GM12878 (cell line): ENCODE results near the gene SPSB2. TPM values are rescaled to one million over a fixed set of nuclear protein-coding genes. Genes with fewer than 3 reads are reported as not detected.

Source experiments
- ATAC-seq: fragments of 200-7000 bp; cut with Tn5 transposase; 3 replicates; pipeline ENCODE4 v1.9.1; 2020; ENCODE audit warnings: mild to moderate bottlenecking, moderate library complexity
- BruUV-seq: library from RNA; stranded (reverse); fragments of 400-500 nt; replicated peaks from 2 replicates; lab custom pipeline; 2021; lab: Mats Ljungman, UMichigan
- CTCF ChIA-PET: fragments of 300-600 bp; sonication (Branson Sonifier 250); formaldehyde crosslinking; extraction: SDS; loops from one replicate; lab custom pipeline; 2021; ENCODE audit warnings: inconsistent platforms; lab: Yijun Ruan, JAX
- POLR2A ChIA-PET: fragments of 350-600 bp; formaldehyde crosslinking; extraction: SDS; loops from one replicate; lab custom pipeline; 2021; ENCODE audit warnings: inconsistent platforms; lab: Charles Lee
- RAD21 ChIA-PET: fragments of 300-600 bp; sonication (Branson Sonifier 250); formaldehyde crosslinking; loops from one replicate; lab custom pipeline; 2023; ENCODE audit warnings: antibody characterized with exemption; ENCODE audit not compliant: unreplicated experiment; lab: Charles Lee
- SMC1A ChIA-PET: fragments of 300-600 bp; sonication (Branson Sonifier 250); formaldehyde crosslinking; loops from one replicate; lab custom pipeline; 2023; ENCODE audit not compliant: unreplicated experiment, uncharacterized antibody; lab: Charles Lee
- DNase-seq: peaks from one replicate; pipeline ENCODE4 v3.0.0-alpha.2; 2011; ENCODE audit warnings: low read depth, low spot score
- FAIRE-seq: peaks from 3 replicates; lab custom pipeline; 2011; peaks lifted over from hg19 to GRCh38; lab: Jason Lieb, UNC
- H2AFZ ChIP-seq: 2 replicates; pipeline ENCODE4 v1.6.0; 2011; ENCODE audit warnings: low read depth, low read length, control low read depth; ENCODE audit not compliant: control insufficient read depth
- H3K27ac ChIP-seq: 2 replicates; pipeline ENCODE4 v1.5.1; 2011; ENCODE audit warnings: control low read depth; ENCODE audit not compliant: control insufficient read depth, insufficient read depth
- H3K27me3 ChIP-seq, 2 experiments: replicated peaks in 1 of 2; 2 replicates each; pipeline versions ENCODE4 v1.6.0 to v1.6.1; 2011; ENCODE audit warnings: low read length in 1 of 2; ENCODE audit not compliant: control insufficient read depth in 2 of 2, insufficient read depth in 2 of 2
- H3K36me3 ChIP-seq, 2 experiments: 2 replicates each; pipeline ENCODE4 v1.5.1; 2011; ENCODE audit warnings: low read length in 1 of 2; ENCODE audit not compliant: control insufficient read depth in 2 of 2, insufficient read depth in 2 of 2
- H3K4me1 ChIP-seq: 2 replicates; pipeline ENCODE4 v1.6.1; 2011; ENCODE audit warnings: mild to moderate bottlenecking, low read length, moderate library complexity, mixed read lengths; ENCODE audit not compliant: control insufficient read depth, insufficient read depth
- H3K4me2 ChIP-seq: 2 replicates; pipeline ENCODE4 v1.6.0; 2011; ENCODE audit warnings: control low read depth; ENCODE audit not compliant: control insufficient read depth, insufficient read depth
- H3K4me3 ChIP-seq: fragments of 200-600 bp; sonication (generic); 2 replicates; pipeline ENCODE4 v1.5.1; 2016
- H3K79me2 ChIP-seq: 2 replicates; pipeline ENCODE4 v1.6.0; 2011; ENCODE audit warnings: low read length; ENCODE audit not compliant: control insufficient read depth, insufficient read depth
- H3K9ac ChIP-seq: 2 replicates; pipeline ENCODE4 v1.8.0; 2011; ENCODE audit warnings: low read length, control low read depth, mixed read lengths; ENCODE audit not compliant: control insufficient read depth, insufficient read depth
- H3K9me3 ChIP-seq: replicated peaks from 3 replicates; pipeline ENCODE4 v1.5.1; 2011; ENCODE audit warnings: mild to moderate bottlenecking, low read length; ENCODE audit not compliant: control insufficient read depth, insufficient read depth
- H4K20me1 ChIP-seq: 2 replicates; pipeline ENCODE4 v1.6.0; 2011; ENCODE audit not compliant: control insufficient read depth, insufficient read depth
- BCL11A ChIP-seq: IDR thresholded peaks from 2 replicates; pipeline ENCODE4 v1.6.1; 2011; ENCODE audit warnings: low read depth, low read length
- HDGF ChIP-seq: fragments of 450-650 bp; IDR thresholded peaks from 2 replicates; pipeline ENCODE4 v1.6.1; 2016; ENCODE audit warnings: antibody characterized with exemption
- KDM1A ChIP-seq: fragments of 200-600 bp; sonication (generic); IDR thresholded peaks from 2 replicates; pipeline ENCODE4 v1.6.1; 2016; ENCODE audit warnings: borderline replicate concordance
- MYC ChIP-seq: IDR thresholded peaks from 2 replicates; pipeline ENCODE4 v1.6.1; 2011; ENCODE audit warnings: mild to moderate bottlenecking, low read length, moderate library complexity, inconsistent platforms; ENCODE audit not compliant: insufficient read depth, insufficient replicate concordance, insufficient read length, severe bottlenecking
- NFYB ChIP-seq: IDR thresholded peaks from 2 replicates; pipeline ENCODE4 v1.6.1; 2011; ENCODE audit warnings: low read depth, mild to moderate bottlenecking, low read length, improper control_type of control experiment, moderate library complexity; ENCODE audit not compliant: insufficient read depth
- NRF1 ChIP-seq: conservative IDR thresholded peaks from 2 replicates; pipeline ENCODE4 v1.6.1; 2011; ENCODE audit warnings: mild to moderate bottlenecking, low read depth, low read length, improper control_type of control experiment
- RAD51 ChIP-seq: fragments of 450-650 bp; IDR thresholded peaks from 2 replicates; pipeline ENCODE4 v1.6.1; 2016; ENCODE audit warnings: moderate library complexity, mild to moderate bottlenecking, inconsistent platforms
- RELA ChIP-seq: fragments of 450-650 bp; IDR thresholded peaks from 2 replicates; pipeline ENCODE4 v1.8.0; 2014; ENCODE audit warnings: borderline replicate concordance; ENCODE audit not compliant: partially characterized antibody
- STAT3 ChIP-seq: IDR thresholded peaks from 2 replicates; pipeline ENCODE4 v1.6.1; 2011; ENCODE audit warnings: low read depth, low read length, improper control_type of control experiment
- TAF1 ChIP-seq: IDR thresholded peaks from 2 replicates; pipeline ENCODE4 v1.6.1; 2011; ENCODE audit warnings: mild to moderate bottlenecking, low read depth, low read length, borderline replicate concordance
- ZNF207 ChIP-seq: fragments of 450-650 bp; IDR thresholded peaks from 2 replicates; pipeline ENCODE4 v1.6.1; 2014; ENCODE audit warnings: antibody characterized with exemption, mild to moderate bottlenecking, borderline replicate concordance
- ZNF24 ChIP-seq: fragments of 450-650 bp; IDR thresholded peaks from 2 replicates; pipeline ENCODE4 v1.6.1; 2017; ENCODE audit warnings: antibody characterized with exemption, mild to moderate bottlenecking
- ZNF274 ChIP-seq: IDR thresholded peaks from one replicate; pipeline ENCODE4 v1.8.0; 2011; ENCODE audit not compliant: insufficient read length, insufficient read depth
- ZNF384 ChIP-seq: IDR thresholded peaks from 2 replicates; pipeline ENCODE4 v1.6.1; 2012; ENCODE audit warnings: low read depth, mild to moderate bottlenecking, low read length, improper control_type of control experiment, borderline replicate concordance
- WGBS: methylation state at CpG from one replicate; pipeline ENCODE4 v1.1.6; 2016; ENCODE audit warnings: low lambda C conversion rate; ENCODE audit not compliant: insufficient replicate concordance, insufficient coverage; ENCODE audit errors: missing lambda C conversion rate; 5-methylcytosine and 5-hydroxymethylcytosine counted together
- in situ Hi-C: fragments of 300-500 bp; cut with MboI; formaldehyde crosslinking; loops from 9 replicates; pipeline ENCODE4 v1.14.3; 2018; ENCODE audit warnings: mixed read lengths
- intact Hi-C: fragments of 100-400 bp; cut with micrococcal nuclease; formaldehyde crosslinking; loops from one replicate; pipeline ENCODE4 v1.14.2; 2022; ENCODE audit not compliant: unreplicated experiment
- polyA plus RNA-seq, 11 experiments: library from polyadenylated mRNA; depleted of rRNA in 4 of 11; unstranded in 6 of 11; stranded (reverse) in 5 of 11; fragments of >200 nt; fragmentation: Nextera tagmentation in 4 of 11; fragmentation: Illumina TruSeq in 1 of 11; extraction: Ambion mirVana in 4 of 11; extraction: Trizol in 1 of 11; gene quantifications; 1 replicate in 1 of 11; 2 replicates in 10 of 11; pipeline versions ENCODE4 v1.2.1 to v1.2.3, GENCODE V29; 2011 to 2016; ENCODE audit warnings: inconsistent platforms in 2 of 11, missing spikeins in 2 of 11, low read depth in 1 of 11
- total RNA-seq, 4 experiments: library from RNA; depleted of rRNA in 3 of 4; stranded (reverse); fragments of >200 nt in 3 of 4; fragmentation: Illumina TruSeq in 1 of 4; extraction: Trizol in 1 of 4; gene quantifications; 2 replicates each; pipeline versions ENCODE4 v1.2.1 to v1.2.3, GENCODE V29; 2013 to 2021
- TF ChIP-seq, protein P1 (sequence below): fragments of 450-650 bp; formaldehyde crosslinking; IDR thresholded peaks from 2 replicates; pipeline ENCODE4 v1.4.0; 2020; ENCODE audit warnings: mild to moderate bottlenecking, moderate library complexity
- TF ChIP-seq, protein P2 (sequence below): fragments of 450-650 bp; IDR thresholded peaks from 2 replicates; pipeline ENCODE4 v1.6.1; 2017; ENCODE audit warnings: mild to moderate bottlenecking, moderate library complexity

Gene SPSB2
- total and polyA plus RNA-seq, 10 of the 15 experiments (the other 5 are each of a cell fraction or from before 2014, with no cell fraction given) = 0.08 to 5.6 (median 2.7) TPM

DNA sequence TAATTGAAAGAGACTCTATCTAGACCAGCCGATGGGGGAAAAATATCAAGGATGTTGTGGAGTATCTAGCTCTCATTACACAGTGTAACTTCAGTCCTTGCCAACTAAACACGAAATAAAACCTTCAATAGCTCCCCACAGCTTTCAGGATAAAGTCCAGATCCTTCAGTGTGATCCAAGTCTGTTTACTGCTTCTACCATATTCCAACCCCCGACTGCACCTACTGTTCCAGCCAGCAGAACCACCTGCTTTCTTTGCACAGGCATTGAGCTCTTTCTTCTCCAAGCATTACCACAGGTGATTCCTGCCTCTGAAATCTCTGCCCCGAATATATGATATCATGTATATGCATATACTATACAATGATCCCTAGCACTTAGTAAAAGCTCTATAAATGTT is 29.3 kb upstream of the SPSB2 start:
- Histone ChIP-seq H3K9ac (no peak overlapping the region), H3K4me1 (peaks cover 7% of the 10 kb centered on the region; the same call in 1 of the 2 replicates), H3K79me2 (no peaks in the 10 kb centered on the region), H3K27ac (no peak overlapping the region), H4K20me1 (no peaks in the 10 kb centered on the region), H3K4me3 (no peak overlapping the region), H2AFZ (no peak overlapping the region), H3K9me3 (no peaks in the 10 kb centered on the region), H3K27me3 (no peaks in the 10 kb centered on the region), H3K36me3 (no peaks in the 10 kb centered on the region), H3K4me2 (no peak overlapping the region)
- FAIRE-seq (no peak), DNase-seq (no peak), ATAC-seq (no peak)
- RAD21 ChIA-PET = interaction anchor here (0.8 to 1.5 kb wide), 2 partner anchors 27 to 33 kb away, joined by 3 to 4 read pairs; no protein-coding TSS in a partner anchor
- no TSS peak for BruUV-seq
- POLR2A ChIA-PET = interaction anchor here (0.9 to 1.3 kb wide), 3 partner anchors 9 to 30 kb away, joined by 3 to 4 read pairs (median 3); partner anchors contain the start of gene SPSB2
- CTCF ChIA-PET = interaction anchor here (0.8 to 2.6 kb wide), 5 partner anchors 9 to 33 kb away, joined by 3 to 15 read pairs (median 4); partner anchors contain the start of gene SPSB2
- SMC1A ChIA-PET = interaction anchor here (0.8 kb wide), 1 partner anchor 9 kb away, joined by 3 read pairs; no protein-coding TSS in a partner anchor
- 83% methylated on average over 4 of the region's 4 CpGs for WGBS
- intact Hi-C loops = no loop called here
- in situ Hi-C loops = no loop called here
- no peak for TF ChIP-seq ZNF384
- TF ChIP-seq BCL11A = no peak
- TF ChIP-seq STAT3 = no peak
- no peak for TF ChIP-seq ZNF274
- TF ChIP-seq RAD51 = no peak
- no peak for TF ChIP-seq MYC
- TF ChIP-seq HDGF = no peak
- no peak for TF ChIP-seq NRF1
- no peak for TF ChIP-seq KDM1A
- TF ChIP-seq, protein P1, sequence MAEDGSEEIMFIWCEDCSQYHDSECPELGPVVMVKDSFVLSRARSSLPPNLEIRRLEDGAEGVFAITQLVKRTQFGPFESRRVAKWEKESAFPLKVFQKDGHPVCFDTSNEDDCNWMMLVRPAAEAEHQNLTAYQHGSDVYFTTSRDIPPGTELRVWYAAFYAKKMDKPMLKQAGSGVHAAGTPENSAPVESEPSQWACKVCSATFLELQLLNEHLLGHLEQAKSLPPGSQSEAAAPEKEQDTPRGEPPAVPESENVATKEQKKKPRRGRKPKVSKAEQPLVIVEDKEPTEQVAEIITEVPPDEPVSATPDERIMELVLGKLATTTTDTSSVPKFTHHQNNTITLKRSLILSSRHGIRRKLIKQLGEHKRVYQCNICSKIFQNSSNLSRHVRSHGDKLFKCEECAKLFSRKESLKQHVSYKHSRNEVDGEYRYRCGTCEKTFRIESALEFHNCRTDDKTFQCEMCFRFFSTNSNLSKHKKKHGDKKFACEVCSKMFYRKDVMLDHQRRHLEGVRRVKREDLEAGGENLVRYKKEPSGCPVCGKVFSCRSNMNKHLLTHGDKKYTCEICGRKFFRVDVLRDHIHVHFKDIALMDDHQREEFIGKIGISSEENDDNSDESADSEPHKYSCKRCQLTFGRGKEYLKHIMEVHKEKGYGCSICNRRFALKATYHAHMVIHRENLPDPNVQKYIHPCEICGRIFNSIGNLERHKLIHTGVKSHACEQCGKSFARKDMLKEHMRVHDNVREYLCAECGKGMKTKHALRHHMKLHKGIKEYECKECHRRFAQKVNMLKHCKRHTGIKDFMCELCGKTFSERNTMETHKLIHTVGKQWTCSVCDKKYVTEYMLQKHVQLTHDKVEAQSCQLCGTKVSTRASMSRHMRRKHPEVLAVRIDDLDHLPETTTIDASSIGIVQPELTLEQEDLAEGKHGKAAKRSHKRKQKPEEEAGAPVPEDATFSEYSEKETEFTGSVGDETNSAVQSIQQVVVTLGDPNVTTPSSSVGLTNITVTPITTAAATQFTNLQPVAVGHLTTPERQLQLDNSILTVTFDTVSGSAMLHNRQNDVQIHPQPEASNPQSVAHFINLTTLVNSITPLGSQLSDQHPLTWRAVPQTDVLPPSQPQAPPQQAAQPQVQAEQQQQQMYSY (CRISPR knock-in tag) = no peak
- TF ChIP-seq TAF1 = no peak
- TF ChIP-seq RELA = no peak
- TF ChIP-seq NFYB = no peak
- TF ChIP-seq ZNF24 = no peak
- TF ChIP-seq, protein P2, sequence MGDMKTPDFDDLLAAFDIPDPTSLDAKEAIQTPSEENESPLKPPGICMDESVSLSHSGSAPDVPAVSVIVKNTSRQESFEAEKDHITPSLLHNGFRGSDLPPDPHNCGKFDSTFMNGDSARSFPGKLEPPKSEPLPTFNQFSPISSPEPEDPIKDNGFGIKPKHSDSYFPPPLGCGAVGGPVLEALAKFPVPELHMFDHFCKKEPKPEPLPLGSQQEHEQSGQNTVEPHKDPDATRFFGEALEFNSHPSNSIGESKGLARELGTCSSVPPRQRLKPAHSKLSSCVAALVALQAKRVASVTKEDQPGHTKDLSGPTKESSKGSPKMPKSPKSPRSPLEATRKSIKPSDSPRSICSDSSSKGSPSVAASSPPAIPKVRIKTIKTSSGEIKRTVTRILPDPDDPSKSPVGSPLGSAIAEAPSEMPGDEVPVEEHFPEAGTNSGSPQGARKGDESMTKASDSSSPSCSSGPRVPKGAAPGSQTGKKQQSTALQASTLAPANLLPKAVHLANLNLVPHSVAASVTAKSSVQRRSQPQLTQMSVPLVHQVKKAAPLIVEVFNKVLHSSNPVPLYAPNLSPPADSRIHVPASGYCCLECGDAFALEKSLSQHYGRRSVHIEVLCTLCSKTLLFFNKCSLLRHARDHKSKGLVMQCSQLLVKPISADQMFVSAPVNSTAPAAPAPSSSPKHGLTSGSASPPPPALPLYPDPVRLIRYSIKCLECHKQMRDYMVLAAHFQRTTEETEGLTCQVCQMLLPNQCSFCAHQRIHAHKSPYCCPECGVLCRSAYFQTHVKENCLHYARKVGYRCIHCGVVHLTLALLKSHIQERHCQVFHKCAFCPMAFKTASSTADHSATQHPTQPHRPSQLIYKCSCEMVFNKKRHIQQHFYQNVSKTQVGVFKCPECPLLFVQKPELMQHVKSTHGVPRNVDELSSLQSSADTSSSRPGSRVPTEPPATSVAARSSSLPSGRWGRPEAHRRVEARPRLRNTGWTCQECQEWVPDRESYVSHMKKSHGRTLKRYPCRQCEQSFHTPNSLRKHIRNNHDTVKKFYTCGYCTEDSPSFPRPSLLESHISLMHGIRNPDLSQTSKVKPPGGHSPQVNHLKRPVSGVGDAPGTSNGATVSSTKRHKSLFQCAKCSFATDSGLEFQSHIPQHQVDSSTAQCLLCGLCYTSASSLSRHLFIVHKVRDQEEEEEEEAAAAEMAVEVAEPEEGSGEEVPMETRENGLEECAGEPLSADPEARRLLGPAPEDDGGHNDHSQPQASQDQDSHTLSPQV = no peak
- TF ChIP-seq ZNF207 = no peak
